ENCODE results near the gene BIRC5.
"Not testable (repeated sequence)": the region's sequence is repeated elsewhere in the genome, so short reads cannot be mapped to it uniquely, and the experiment has no call there.

The BIRC5 gene

GRCh38 chr17:78240839-78241238, 26.8 kb downstream of the BIRC5 start:
- no peak for DNase-seq

GRCh38 chr17:78241277-78242023, 27.4 kb downstream of the BIRC5 start:
- no peak for DNase-seq

GRCh38 chr17:78242024-78242742, 28.1 kb downstream of the BIRC5 start:
- DNase-seq, result peak in 1 of 2 donors; percentile 52

- no peak for DNase-seq
Measured at GRCh38 chr17:78247304-78247703, 33.3 kb downstream of the BIRC5 start.

GRCh38 chr17:78248051-78248914, 34.2 kb downstream of the BIRC5 start:
- DNase-seq, result no peak

- no peak for DNase-seq
Measured at GRCh38 chr17:78249074-78249817, 35.2 kb downstream of the BIRC5 start.

- no peak for DNase-seq
Measured at GRCh38 chr17:78249818-78250806, 36.1 kb downstream of the BIRC5 start.

GRCh38 chr17:78250891-78251772, 37.1 kb downstream of the BIRC5 start:
- peak; percentile 86 to 88 for DNase-seq

- no peak for DNase-seq
Measured at GRCh38 chr17:78251773-78252103, 37.7 kb downstream of the BIRC5 start.

- peak; percentile 84 to 86 for DNase-seq
Measured at GRCh38 chr17:78252111-78252634, 38.1 kb downstream of the BIRC5 start.

GRCh38 chr17:78252701-78253635, 38.9 kb downstream of the BIRC5 start:
- DNase-seq, result no peak

- not testable (repeated sequence) for DNase-seq
Measured at GRCh38 chr17:78253636-78253945, 39.5 kb downstream of the BIRC5 start.

GRCh38 chr17:78253946-78254672, 40.1 kb downstream of the BIRC5 start:
- DNase-seq, result peak; percentile 81 to 83

GRCh38 chr17:78255029-78255656, 41.1 kb downstream of the BIRC5 start:
- DNase-seq, result no peak

GRCh38 chr17:78255953-78256706, 42.1 kb downstream of the BIRC5 start:
- DNase-seq, result no peak

- DNase-seq, result no peak
Measured at GRCh38 chr17:78256707-78257591, 42.9 kb downstream of the BIRC5 start.

Measured in CD4-positive, alpha-beta T cell treated with Interleukin-1 beta for 1 hour (primary cell).